HepG2 (cell line): ENCODE measurements around the gene TTLL7.

ENCODE experiments used
- CHD2 ChIP-seq: IDR thresholded peaks from 2 replicates; pipeline ENCODE4 v1.6.1; 2011; ENCODE audit warnings: low read depth, low read length, improper control_type of control experiment
- CTCF ChIP-seq: sonication (generic); formaldehyde crosslinking; IDR thresholded peaks from 2 replicates; pipeline ENCODE4 v1.5.0; 2020; ENCODE audit warnings: mild to moderate bottlenecking, missing genetic modification reagents, moderate library complexity
- GABPA ChIP-seq, 2 experiments: IDR thresholded peaks; 2 replicates each; pipeline ENCODE4 v1.6.1; 2011 to 2016; ENCODE audit warnings: low read depth in 2 of 2, low read length in 1 of 2, missing biosample characterization in 1 of 2, missing genetic modification characterization in 1 of 2
- JUN ChIP-seq: sonication (generic); formaldehyde crosslinking; IDR thresholded peaks from 2 replicates; pipeline ENCODE4 v1.4.0; 2020; ENCODE audit warnings: mild to moderate bottlenecking, missing genetic modification reagents
- LCORL ChIP-seq, 2 experiments: fragments of 450-650 bp in 1 of 2; sonication (generic) in 1 of 2; formaldehyde crosslinking in 1 of 2; IDR thresholded peaks; 2 replicates each; pipeline versions ENCODE4 v1.5.0 to v1.6.1; 2017 to 2020; ENCODE audit warnings: antibody characterized with exemption in 1 of 2, missing genetic modification reagents in 1 of 2
- MAFK ChIP-seq, 2 experiments: IDR thresholded peaks in 1 of 2; conservative IDR thresholded peaks in 1 of 2; 2 replicates each; pipeline ENCODE4 v1.6.1; 2011; ENCODE audit warnings: improper control_type of control experiment in 2 of 2, low read length in 2 of 2
- NFE2L1 ChIP-seq: sonication (generic); formaldehyde crosslinking; IDR thresholded peaks from 2 replicates; pipeline ENCODE4 v1.4.0; 2020; ENCODE audit warnings: missing genetic modification reagents, mild to moderate bottlenecking, borderline replicate concordance
- ZBTB1 ChIP-seq: sonication (generic); formaldehyde crosslinking; IDR thresholded peaks from 2 replicates; pipeline ENCODE4 v1.4.0; 2020; ENCODE audit warnings: missing genetic modification reagents, borderline replicate concordance
- ZNF740 ChIP-seq: sonication (generic); formaldehyde crosslinking; IDR thresholded peaks from 2 replicates; pipeline ENCODE4 v1.4.0; 2020; ENCODE audit warnings: missing genetic modification reagents
- ZNF839 ChIP-seq: sonication (generic); formaldehyde crosslinking; IDR thresholded peaks from 2 replicates; pipeline ENCODE4 v1.4.0; 2020; ENCODE audit warnings: missing genetic modification reagents, mild to moderate bottlenecking, borderline replicate concordance
- TF ChIP-seq, protein P1 (sequence below): sonication (generic); formaldehyde crosslinking; IDR thresholded peaks from 2 replicates; pipeline ENCODE4 v1.4.0; 2020; ENCODE audit warnings: missing genetic modification reagents

GRCh38 chr1:84012018-84012417, 13.1 kb upstream of the TTLL7 start:
- TF ChIP-seq ZNF839: no peak
- no peak for TF ChIP-seq ZBTB1 (CRISPR knock-in tag)
- TF ChIP-seq CHD2: no peak
- TF ChIP-seq JUN (CRISPR knock-in tag): no peak
- no peak for TF ChIP-seq CTCF
- no peak for TF ChIP-seq MAFK (conservative IDR thresholded peaks at IDR 0.05 in 1 of 2, IDR thresholded peaks at IDR 0.05 in 1 of 2; ENCODE audit: low read length in 2 of 2)
- no peak for TF ChIP-seq LCORL (IDR thresholded peaks at IDR 0.05)
- no peak for TF ChIP-seq LCORL (CRISPR knock-in tag; IDR thresholded peaks at IDR 0.05)
- no peak for TF ChIP-seq NFE2L1
- no peak for TF ChIP-seq ZNF740 (CRISPR knock-in tag)
- TF ChIP-seq, protein P1, sequence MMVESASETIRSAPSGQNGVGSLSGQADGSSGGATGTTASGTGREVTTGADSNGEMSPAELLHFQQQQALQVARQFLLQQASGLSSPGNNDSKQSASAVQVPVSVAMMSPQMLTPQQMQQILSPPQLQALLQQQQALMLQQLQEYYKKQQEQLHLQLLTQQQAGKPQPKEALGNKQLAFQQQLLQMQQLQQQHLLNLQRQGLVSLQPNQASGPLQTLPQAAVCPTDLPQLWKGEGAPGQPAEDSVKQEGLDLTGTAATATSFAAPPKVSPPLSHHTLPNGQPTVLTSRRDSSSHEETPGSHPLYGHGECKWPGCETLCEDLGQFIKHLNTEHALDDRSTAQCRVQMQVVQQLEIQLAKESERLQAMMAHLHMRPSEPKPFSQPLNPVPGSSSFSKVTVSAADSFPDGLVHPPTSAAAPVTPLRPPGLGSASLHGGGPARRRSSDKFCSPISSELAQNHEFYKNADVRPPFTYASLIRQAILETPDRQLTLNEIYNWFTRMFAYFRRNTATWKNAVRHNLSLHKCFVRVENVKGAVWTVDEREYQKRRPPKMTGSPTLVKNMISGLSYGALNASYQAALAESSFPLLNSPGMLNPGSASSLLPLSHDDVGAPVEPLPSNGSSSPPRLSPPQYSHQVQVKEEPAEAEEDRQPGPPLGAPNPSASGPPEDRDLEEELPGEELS (CRISPR knock-in tag): no peak
- no peak for TF ChIP-seq GABPA (IDR thresholded peaks at IDR 0.05; ENCODE audit: low read depth, low read length)
- TF ChIP-seq GABPA (CRISPR knock-in tag; IDR thresholded peaks at IDR 0.05; ENCODE audit: low read depth): no peak
